NCI-H345 treated with DMSO at 0.1 percent for 48 hours (cell line): ENCODE results near the gene LHPP.
"Not testable (repeated sequence)": the region's sequence is repeated elsewhere in the genome, so short reads cannot be mapped to it uniquely, and the experiment has no call there.

Source experiments
- DNase-seq: peaks from one replicate; lab custom pipeline; 2025; ENCODE audit not compliant: unreplicated experiment; lab: John Stamatoyannopoulos, UW

Gene LHPP

GRCh38 chr10:124461642-124462347 is at the start of gene LHPP:
Gene LHPP (plus strand): TSS chr10:124461823. CDS start chr10:124461863, 40 bp downstream.
- peak; percentile 46 for DNase-seq

GRCh38 chr10:124414076-124414475 is 47.5 kb upstream of the LHPP start:
- DNase-seq = no peak

GRCh38 chr10:124415210-124415609 is 46.4 kb upstream of the LHPP start:
- no peak for DNase-seq

- no peak for DNase-seq
Measured at GRCh38 chr10:124416733-124417132, 44.9 kb upstream of the LHPP start.

GRCh38 chr10:124417895-124418725 is 43.5 kb upstream of the LHPP start:
- no peak for DNase-seq

DNA sequence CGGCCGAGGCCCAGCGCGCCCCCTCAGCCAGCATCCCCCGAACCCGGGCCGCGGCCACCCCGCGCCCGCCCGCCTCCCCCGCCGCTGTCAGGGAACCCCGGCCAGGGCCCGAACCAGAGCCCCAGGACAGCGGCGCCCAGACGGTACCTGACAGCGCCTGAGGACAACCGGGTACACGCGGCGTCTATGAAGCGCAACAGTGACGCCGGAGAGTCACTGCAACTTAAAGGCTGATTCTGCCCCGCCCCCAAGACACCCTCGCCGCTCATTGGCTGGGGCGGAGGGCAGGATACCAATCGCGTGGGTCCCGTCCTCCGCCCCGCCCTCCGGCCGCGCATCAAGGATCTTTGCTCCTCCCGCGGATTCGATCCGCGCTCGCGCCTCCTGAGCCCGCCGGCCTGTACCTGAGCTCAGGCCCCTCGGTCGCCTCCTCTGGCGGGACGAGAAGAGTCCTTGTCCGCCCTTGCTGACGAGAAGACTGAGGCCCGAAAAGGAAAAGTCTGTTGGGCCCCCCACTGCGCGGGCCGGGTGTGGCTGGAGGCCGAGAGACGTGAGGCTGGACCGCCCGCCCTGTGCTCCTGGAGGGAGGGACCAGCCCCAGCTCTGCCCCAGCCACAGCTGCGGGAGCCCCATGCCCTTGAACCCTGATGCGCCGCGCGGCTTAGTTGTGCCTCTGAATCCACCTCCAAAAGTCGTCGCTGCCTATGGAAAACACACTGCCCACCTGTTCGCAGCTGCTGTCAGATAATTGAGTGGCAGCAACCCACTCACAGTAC is 42.7 kb upstream of the LHPP start, which contains the start of gene OAT:
Gene OAT, minus strand, starts transcription at position 198 of the 776 bp plus-strand sequence. CDS start 6,752 bp downstream, outside the sequence.
- peak; percentile 87 for DNase-seq

DNA sequence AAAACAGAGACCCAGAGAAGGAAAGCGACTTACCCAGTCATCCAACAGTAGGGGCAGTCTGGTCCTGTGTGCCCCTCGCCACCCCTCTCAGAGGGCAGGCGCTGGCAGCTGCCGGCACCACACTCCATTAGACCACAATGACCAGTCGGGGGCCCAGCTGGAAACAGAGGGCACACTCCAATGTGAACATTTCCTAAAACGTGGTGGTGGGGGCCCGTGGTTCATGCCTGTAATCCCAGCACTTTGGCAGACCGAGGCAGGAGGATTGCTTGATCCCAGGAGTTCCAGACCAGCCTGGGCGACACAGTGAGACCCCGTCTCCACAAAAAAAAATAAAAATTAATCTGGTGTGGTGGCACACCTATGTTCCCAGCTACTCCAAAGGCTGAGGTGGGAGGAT is 42.0 kb upstream of the LHPP start:
- no peak for DNase-seq

- DNase-seq = no peak
Measured at GRCh38 chr10:124420254-124420653, 41.4 kb upstream of the LHPP start.

DNA sequence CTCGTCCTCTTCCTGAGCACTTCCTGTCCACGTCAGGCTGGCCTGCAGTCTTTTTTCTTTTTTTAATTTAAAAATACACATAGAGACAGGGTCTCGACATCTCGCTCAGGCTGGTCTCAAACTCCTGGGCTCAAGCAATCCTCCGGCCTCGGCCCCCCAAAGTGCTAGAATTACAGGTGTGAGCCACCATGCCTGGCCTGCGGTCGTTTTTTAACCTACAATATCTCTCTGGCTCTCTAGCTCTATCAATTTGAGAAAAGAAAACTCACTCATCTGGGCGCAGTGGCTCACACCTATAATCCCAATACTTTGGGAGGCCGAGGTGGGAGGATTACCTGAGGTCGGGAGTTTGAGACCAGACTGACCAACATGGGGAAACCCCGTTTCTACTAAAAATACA is 38.9 kb upstream of the LHPP start:
- DNase-seq = no peak

DNA sequence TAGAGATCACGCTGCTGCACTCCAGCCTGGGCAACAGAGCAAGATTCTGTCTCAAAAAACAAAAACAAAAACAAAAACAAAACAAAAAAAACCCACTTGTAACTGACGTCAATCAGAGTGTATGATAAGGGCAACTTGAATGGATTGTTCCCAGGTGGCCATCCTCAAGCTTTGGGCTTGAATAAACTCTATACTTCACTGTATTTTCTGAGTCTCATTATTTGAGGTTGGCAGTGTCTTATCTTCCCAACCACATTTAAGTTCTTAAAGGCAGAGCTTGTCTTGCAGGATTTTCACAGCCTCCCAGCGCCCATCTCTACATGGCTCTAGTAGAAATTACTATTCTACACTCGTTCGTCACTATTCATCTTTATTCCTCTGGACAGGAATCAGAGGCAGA is 37.8 kb upstream of the LHPP start:
- DNase-seq = no peak

DNA sequence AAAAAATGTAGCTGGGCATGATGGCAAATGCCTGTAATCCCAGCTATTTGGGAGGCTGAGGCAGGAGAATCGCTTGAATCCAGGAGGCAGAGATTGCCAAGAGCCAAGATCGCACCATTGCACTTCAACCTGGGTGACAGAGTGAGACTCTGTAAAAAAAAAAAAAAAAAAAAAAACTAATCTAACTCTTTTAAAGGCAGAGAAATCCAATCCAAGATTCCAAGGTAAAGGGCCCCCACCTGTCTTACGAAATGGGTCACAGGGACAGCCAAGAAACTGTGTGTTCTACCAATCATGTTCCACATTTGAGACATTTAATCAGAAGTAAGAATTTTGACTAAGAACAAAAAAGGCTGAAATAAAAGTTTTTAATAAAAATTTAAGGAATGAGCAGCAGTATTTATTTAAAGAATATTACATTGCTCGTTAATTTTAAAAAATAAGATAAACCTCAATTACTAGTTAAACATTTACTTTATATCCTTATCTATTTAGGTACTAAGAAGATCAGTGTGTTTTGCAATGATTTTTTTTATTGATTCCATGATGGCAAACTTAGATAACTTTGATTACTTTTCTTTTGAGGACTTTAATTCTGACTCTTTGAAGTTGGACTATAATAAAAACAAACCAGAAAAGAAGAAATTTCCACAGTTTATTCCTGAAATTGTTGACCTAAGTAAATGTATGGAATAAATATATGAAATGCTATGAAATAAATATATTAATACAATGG is 36.2 kb upstream of the LHPP start:
- no peak for DNase-seq

- no peak for DNase-seq
Measured at GRCh38 chr10:124428207-124428777, 33.3 kb upstream of the LHPP start.

DNA sequence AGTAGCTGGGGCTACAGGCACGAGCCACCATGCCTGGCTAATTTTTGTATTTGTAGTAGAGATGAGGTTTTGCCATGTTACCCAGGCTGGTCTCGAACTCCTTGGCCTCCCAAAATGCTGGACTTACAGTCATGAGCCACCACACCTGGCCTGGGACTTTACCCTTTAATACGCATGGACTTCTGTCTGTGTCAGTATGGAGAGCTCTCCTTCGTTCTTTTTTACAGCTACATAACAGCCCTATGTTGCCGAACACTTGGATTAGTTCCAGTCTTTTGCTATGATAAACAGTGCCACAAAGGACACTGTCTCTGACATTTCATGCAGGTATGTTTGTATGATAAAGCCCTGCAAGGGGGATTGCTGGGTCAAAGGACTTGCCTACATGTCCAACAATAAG is 32.0 kb upstream of the LHPP start:
- DNase-seq = no peak

DNA sequence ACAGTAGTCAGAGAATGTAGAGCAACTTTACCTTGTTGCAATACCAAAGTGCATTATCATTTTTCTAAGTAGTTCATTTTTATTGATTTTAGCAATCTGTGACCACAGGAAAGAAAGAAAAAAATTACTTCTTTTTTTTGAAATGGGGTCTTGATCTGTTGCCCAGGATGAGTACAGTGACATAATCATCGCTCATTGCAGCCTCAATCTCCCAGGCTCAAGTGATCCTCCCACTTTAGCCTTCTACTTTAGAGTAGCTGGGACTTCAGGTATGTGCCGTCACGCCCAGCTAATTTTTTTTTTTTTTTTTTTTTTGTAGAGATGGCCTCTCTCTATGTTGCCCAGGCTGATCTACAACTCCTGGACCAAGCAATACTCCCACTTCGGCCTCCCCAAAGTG is 31.5 kb upstream of the LHPP start:
- DNase-seq = no peak

- no peak for DNase-seq
Measured at GRCh38 chr10:124433461-124433860, 28.2 kb upstream of the LHPP start.

DNA sequence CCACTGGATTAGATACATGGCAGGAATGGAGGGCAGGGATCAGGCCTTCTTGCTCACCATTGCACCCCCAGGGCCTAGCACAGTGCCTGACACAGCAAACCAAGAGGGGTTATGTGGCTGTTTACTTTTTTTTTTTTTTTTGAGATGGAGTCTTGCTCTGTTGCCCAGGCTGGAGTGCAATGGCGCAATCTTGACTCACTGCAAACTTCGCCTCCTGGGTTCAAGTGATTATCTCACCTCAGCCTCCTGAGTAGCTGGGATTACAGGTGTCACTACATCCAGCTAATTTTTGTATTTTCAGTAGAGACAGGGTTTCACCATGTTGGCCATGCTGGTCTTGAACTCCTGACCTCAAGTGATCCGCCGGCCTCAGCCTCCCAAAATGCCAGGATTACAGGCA is 25.9 kb upstream of the LHPP start:
- not testable (repeated sequence) for DNase-seq

GRCh38 chr10:124436191-124436638 is 25.4 kb upstream of the LHPP start:
- DNase-seq = no peak

DNA sequence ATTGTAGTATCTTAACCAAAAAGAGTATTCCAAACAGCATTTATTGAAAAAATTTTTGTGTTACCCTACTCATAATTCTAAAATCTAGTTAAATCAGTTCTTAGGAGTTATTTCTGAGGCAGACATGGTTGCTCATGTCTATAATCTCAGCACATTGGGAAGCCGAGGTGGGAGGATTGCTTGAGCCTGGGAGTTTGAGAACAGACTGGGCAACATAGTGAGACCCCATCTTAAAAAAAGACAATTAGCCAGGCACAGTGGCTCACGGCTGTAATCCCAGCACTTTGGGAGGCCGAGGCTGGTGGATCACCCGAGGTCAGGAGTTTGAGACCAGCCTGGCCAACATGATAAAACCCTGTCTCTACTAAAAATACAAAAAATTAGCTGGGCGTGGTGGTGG is 19.9 kb upstream of the LHPP start:
- DNase-seq = not testable (repeated sequence)

DNA sequence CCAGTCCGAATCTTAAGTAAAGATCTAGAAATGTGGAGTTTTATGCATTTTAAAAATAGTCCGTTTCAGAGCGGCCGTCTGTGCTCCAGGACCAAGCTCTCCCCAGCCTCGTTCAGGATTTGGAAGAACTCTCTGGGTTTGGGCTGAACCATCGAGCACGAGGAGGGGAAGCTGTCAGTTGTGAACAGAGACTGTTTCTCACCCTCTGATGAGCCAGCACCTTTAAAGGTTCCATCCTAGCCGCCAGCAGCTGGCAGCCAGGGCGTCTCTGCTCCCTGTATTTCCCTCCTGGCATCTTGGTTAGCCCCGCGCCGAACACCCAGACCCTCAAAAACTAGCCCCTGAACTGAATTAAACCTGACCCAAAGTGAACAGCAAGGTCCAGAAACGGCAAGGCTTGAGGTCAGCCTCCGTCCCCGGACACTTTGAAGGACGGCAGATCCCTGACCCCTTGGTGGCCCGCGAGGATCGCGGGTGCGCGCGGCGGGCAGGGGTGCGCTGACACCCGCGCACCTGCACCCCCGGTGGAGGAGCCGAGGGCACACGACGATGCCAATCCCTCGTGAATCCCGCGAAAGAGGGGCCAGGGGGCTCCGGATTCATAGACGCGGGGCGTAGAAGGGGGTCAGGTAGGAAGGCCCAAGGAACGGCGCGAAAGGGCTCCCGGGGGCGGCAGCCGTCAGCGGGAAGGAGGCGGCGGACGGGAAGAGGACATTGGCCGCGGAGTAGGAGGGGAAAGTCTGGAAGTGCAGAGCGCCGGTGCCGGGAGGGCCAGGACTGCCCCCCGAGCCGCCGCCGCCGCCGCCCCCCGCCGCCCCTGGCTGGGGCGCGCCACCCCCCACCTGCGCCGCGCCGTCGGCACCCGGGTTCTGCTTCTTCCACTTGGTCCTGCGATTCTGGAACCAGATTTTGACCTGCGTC is 14.5 kb upstream of the LHPP start:
- no peak for DNase-seq
